Stimulated activated CD4-positive, alpha-beta T cell treated with anti-CD3 and anti-CD28 coated beads, TNF-alpha, amount 100 ng/mL, for 48 hours (primary cell): Measurements from ENCODE around the gene MDC1.
"Not testable (repeated sequence)": the region's sequence is repeated elsewhere in the genome, so short reads cannot be mapped to it uniquely, and the experiment has no call there.

Experiments
- DNase-seq, 3 donors: peaks; one replicate each; pipeline ENCODE4 v3.0.0-alpha.2; 2020; ENCODE audit warnings: low read depth in 3 of 3

MDC1 gene

DNA sequence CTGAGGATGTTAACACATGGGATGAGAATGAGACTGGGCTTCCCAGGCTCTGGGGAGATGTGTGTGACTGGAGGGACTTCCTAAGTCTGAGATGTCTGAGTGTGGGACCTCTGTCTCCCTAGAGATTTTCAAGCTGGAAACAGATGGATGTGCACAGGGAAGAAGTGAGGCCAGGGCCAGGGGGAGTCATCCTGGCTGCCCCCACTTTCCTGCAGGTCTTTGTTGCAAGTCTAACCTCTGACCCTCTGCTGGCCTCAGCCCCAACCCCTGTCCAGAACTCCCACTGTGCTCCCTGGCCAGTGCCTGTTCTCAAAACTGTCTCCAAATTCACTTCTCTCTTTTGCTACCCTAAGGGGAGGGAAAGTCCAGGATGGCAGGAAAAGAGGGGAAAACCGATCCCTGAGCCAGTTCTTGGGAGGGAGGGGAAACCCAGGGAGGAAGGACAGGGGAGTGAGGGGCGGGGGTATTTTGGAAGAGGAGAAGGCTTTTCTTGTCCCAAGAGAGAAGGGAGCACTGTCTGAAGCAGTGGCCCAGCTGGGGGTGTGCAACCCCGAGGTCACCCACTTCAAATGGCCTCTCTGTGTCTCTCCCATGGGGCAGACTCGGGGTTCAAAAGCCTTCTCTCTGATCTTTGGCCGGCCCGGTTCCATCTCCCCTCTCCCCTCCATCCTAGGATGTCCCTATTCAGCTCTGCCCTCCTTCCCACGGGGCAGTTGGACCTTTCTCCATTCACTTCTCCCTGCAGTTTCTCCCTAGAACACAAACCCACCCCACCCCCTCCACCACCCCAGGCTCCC is 33.7 kb downstream of the MDC1 start:
- no peak for DNase-seq

DNA sequence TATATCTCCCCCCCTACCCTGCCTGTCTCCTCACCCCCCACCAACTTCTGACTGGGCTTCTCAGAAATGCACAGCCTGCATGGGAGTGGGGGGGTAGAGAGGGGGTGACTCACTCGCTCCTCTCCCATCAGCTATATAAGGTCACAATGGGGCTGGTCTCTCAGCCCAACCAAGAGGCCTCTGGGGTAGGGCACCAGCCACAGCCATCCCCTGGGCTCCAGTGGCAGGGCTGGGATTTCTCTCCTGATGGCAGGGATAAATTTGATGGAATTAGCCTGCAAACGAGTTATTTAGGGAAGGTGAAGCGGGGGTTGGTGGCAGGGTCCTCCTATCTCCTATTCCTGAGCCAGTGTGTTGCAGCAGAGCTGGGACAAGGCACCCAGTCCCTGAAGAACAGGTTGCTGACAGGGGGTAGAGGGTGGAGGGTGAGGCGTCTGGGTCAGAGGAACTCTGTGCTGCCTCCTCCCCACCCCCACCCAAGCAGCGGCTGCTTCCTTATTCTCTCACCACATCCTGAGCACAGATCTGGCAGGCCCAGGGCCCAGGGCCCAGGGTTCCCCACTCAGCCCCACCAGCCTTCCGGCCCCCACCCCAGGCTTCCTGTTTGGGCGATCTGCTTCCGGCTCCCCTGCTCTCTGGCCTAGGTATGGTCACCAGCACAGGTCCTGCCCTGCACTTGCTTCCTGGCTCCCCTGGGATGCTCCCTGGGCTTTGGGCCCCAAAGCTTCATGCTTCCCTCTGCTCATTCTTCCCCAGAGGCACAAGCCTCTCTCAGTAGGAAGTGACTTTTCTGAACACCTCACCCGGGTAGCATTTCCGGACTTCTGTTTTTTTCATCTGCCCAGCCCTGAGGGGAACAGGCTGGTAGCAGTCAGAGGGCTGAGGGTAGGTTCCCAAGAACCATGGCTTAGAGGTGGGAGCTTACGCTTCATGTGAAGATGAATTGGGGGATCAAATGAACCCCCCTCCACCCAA is 34.7 kb downstream of the MDC1 start:
- peak; percentile 63 to 82 (median 81) for DNase-seq

DNA sequence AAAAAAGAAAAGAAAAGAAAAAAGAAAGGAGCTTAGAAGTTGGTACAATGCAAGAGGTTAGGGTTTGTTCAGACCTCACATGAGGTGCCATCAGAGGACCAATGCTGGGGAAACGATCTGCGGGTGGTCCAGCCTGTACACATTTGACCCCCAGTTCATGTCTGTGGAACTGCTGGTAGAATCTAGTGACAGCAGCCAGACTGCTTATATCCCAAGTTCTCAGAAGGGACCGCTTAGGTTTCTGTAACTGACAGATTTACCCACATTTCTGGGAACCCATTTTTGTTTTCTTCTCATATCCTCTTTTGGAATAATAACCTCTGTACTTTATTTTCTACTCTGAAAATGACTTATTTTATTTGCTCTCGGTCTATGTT is 35.3 kb downstream of the MDC1 start:
- no peak for DNase-seq

DNA sequence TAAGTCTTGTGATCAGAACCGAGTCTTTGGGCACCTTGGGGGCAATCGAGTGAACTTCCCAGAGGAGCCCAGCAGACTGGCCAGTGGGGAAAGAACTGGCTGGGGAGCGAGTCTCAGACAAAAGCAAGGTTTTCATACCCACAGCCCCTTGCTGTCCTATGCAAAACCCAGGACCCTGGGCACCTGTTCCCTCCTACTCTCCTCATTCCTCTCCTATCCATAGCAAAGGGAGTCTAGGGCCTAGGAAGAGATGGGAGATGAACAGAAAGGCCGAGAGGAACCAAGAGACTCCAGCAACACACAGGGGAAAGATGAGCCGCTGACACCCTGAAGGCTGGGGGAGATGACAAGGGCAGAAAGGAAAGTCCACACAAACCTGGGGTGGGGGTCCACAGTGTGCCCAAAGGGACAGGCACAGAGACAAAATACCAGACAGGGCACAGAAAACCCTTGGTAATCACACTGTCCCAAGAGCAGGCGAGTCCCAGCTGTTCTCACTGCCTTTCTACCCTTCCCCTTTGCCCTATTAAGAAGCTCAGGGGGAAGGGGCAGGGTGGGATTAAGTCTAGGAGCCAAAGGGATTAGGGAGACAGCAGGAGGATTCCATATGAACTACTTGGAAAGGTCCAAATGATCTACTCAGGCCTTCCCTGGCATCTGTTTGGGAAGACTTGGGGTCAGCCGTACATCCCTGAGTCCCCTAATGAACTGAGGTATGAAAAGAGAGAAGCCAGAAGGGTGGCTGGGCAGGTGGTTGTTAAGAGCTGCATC is 37.1 kb downstream of the MDC1 start:
- DNase-seq = no peak

DNA sequence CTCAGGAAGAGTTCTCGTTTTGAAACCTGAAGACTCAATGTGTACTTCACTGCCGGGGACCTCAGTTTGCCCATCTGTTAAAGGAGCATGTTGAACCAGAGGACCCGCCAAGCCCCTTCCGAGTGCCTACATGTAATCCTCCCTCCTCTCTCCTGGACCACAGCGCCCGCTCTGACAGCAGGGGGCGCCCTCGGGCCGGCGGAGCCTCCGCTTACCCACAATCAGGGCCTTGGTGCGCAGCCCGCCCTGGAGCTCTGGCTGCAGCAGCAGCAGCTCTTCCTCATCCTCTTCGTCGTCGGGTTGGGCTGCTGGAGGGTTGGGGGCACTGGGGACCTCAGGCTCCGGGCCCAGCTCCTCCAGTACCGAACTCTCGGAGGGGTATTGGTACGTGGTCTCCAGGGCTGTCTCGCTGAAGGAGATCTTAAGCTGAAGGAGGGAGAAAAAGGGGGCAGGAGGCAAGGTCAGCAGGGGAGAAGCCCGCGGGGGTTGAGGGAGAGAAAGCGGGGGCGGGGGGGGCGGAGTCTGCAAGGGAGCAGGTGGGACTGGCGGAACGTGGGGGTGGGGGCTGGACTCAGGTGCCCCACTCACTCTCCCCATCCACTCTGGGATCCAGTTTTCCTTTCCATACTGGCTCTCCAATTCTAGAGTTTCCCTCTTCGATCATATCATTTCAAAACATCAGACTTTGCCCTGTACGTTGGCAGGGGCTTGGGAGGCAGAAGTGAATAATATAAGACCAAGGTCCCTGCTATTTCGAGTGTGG is 37.9 kb downstream of the MDC1 start:
- peak; percentile 82 to 86 (median 84) for DNase-seq

DNA sequence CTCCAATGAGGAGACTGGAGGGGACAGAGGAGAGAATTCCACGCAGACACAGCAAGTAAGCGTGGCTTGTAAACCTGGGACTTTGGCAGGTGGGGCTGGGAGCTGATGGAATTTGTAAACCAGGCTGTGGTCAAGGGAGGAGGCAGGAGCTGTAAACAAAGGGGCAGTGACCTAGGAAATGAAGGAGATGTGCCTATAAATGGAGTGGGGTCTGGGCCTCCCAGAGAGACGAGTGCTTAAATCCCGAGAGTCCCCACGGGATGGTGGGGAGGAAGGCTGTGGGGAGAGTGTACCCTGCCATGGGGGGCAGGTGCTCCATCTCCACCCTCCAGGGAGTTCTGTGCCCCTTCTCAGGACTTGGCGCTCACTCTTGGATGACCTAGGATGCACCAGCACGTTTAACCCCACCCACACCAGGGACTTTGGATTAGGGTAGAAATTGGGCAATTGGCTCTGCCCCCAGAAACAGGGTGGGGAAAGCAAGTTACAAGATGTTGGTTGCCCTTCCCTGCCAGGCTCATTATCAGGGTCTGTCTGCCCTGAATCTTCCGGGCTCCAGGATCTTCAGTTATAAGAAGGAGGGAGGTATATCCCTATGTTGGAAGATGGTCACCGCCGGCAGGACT is 40.3 kb downstream of the MDC1 start:
- DNase-seq = no peak

DNA sequence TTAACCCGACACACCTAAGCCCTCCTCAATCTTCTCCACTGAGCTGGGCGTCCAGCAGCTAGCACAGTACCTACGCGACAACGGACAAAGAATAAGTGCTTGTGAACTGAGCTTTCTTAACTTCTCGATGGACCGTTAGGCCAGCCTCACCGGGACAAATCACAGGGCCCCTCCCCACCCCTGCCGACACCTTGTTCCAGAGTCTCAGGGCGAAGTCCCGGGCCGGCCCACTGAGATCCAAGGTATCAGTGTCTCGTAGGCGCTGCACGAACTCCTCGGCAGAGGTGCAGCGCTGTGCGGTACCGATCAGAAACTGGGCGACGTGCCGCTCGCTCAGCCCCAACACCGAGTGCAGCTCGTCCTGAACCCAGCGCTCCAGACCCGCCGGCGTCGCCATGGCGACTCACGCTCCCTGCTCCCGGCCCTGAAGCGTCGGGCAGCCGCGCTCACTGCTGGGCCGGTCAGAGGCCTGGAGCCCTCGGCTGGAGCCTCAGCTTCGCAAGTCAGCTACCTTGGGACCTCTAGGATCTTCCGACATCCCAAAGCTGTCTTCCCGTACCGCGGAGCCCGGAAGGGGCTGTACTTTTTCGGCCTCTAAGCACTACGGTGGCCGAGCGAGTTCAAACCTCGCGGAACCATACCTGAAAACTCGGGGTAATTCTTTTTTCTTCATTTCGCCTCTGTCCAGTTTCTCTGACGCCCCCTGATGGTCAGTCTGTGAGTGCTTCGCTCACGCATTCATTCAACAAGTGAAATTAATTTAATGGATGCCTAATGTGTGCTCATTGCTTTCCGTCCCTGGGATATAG is 44.4 kb downstream of the MDC1 start, which contains the start of gene DHX16:
DHX16 (minus strand) TSS at position 562 of the 809 bp plus-strand sequence; CDS start at position 397, 165 bp downstream.
- DNase-seq = peak; percentile 79 to 93 (median 87)

DNA sequence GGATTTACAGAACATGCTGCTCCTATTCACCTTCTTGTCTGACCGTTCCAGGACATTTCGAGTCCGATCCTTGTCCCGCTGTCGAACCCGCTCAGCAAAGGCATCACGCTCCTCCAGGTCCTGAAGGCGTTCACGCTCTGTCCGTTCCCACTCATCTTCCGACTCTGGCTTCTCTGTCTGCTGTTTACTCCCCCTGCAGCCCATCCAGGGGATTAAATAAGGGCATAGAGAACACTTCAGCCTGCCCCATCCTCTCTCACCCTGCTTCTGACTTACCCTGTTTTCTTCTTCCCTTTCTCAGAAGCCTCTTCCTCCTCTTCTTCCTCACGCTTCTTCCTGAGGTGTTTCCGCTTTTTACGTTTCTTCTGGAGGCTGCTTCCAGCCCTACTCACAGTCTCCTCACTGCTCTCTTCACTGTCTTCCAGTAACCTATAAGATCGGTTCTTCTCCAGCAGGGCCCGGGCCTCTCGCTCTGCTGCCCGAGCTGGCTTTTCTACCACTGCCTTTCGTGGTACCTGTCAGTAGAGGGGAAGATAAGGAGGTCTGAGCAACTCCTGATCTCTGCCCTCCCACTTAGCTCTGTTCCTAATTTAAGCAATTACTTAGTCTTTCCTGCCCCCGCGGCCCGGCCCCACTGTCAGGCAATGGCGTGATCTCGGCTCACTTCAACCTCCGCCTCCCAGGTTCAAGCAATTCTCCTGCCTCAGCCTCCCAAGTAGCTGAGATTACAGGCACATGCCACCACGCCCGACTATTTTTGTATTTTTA is 46.1 kb downstream of the MDC1 start:
- no peak for DNase-seq

DNA sequence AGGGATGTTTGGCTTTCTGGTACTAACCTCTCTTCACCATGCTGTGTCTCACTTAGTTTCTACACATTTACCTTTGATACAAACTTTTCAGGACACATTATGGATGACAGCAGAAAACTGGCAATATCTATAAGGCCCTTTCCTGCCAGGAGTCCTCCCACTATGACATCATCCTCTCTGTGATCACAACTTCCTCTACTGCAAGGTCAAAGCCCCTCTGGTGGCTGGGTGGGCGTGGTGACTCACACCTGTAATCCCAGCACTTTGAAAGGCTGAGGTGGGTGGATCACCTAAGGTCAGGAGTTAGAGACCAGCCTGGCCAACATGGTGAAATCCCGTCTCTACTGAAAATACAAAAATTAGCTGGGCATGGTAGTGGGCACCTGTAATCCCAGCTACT is 50.8 kb downstream of the MDC1 start:
- peak in 1 of 3 donors; percentile 43 for DNase-seq

DNA sequence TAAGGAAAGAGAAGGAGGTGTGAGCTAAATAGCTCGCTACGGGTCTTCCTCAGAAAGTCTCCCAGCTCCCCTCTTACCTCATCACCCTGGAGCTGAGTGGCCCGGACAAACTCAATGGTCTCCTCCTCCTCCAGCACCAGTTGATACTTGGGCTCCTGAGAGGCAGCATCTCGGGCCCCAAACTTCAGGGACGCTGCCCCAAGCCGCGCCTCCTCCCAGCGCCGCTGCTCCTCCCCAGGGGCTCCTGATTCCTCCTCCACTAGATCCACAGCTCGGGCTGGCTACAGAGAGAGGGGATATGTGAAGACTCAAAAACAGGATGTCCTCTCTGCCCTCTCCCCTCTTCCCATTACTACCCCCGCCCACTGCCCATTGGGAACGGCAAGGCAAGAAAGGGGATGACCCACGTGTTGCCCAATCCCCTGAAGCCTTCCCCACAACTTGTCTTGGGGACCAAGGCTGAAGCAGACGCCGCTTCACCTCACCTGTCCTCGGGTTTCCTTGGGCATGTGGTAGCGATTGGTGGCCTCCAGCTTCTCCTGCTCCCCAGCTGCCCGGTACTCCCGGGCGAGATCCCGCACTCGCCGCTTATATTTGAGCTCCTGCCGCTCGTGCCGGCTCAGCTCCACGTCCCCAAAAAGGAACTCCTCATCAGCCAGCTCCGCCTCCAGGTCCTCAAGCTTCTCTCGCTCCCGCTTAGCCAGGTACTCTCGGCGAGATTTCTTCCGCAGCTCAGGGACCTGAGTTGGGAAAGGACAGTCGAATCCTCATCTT is 51.9 kb downstream of the MDC1 start:
- no peak for DNase-seq

DNA sequence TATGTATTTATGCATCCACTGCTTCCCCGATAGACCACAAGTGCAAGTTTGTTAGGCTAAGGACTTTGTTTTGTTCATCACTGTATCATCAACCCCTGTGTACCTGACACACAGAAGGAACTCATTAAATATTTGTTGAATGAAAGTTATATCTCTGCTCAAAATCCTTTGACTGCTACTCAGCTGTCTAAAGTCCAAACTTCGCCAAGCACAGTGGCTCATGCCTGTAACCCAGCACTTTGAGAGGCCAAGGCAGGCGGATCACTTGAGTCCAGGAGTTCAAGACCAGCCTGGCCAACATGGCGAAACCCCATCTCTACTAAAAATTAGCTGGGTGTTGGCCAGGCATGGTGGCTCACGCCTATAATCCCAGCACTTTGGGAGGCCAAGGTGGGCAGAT is 59.2 kb downstream of the MDC1 start:
- not testable (repeated sequence) for DNase-seq

DNA sequence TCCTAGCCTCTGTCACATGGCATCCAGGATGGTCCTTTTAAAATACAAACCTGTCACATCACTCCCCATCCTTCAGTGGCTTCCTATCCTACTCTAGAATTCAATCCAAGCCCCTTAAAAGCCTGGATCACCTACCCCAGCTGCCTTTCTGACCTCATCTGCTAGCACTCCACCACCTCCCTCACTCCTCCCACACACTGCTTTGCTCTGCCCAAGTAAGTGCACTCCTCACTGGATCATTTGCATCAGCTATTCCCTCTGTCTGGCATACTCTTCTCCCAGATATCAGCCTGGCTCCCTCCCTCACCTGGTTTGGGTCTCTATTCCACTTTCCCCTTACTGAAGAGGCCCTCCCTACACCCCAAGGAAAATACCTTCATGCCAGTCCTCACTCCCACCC is 59.6 kb downstream of the MDC1 start:
- DNase-seq = no peak

DNA sequence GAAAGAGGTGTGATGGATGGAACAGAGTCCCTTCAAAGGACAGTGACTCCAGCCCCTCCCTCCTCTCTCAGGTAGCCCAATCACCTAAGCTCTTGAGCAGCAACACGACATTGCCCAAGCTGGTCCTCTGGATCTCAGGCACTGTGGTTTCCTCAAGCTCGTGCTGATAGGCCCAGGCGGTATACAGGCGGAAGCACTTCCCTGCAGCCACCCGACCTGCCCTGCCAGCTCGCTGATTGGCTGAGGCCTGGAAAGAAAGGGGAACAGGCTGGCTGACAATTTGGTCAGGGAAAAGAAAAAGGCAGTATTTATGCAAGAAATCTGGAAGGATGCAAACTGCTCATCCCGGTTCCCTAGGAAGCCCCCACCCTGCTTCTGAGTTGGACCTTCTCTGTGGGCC is 60.6 kb downstream of the MDC1 start:
- DNase-seq = no peak

DNA sequence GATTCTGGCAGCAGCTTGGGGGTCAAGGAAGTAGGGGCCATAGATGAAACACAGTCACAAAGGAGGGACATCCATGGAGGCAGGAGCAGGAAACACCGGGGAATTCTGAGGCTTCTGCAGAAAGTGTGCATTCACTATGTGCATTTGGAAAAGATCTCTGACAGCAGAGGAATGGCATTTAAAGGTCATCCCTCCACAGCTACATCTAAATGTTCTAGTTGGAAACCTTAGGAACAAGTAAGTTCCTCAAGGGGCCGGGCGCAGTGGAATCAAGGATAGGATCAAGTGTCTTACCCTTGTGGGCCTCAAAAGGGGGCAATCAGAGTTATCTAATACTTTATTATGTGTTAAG is 61.4 kb downstream of the MDC1 start:
- DNase-seq = no peak

DNA sequence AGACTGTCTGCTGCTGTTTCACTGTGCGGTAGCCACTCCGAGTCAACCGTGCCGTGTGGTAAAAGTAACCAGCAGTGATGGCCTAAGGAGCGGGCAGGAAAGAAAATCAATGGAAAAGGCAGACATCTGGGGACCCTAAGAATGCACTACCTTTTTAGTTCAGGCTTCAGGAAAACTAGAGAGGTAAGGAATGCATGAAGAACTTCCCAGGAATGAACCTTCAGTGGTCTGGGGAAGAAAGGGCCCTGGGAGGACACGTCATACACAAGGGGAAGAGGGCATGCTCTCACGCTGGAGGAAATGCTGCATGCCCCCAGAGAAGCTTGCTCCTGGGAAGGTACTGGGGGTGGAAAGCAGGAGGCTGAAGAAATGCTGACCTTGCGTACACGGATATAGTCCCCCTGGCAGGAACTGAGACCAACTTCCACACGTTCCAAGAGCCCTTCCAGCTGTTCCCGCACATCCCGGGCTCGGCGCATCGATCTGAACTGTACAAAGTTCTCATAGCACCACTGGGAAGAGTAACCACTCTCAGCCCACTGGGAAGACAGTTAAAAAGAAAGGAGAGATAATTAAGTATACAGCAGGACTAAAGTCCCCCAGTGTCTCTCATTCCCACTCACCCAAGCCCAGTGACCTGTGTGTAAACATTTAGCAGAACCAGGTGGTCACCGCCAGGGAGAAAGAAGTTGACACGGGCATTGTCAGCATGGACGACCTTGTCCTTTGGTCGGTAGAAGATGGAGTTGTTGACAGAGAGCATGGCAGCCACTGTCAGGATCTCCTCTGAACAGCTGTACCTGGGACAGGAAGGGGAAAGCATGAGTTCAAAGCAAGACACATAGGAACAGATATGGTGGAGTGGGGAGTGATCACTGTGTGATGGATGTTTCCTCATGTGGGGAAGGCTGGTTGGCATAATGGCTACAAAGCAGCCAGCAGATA is 62.0 kb downstream of the MDC1 start:
- DNase-seq = no peak

DNA sequence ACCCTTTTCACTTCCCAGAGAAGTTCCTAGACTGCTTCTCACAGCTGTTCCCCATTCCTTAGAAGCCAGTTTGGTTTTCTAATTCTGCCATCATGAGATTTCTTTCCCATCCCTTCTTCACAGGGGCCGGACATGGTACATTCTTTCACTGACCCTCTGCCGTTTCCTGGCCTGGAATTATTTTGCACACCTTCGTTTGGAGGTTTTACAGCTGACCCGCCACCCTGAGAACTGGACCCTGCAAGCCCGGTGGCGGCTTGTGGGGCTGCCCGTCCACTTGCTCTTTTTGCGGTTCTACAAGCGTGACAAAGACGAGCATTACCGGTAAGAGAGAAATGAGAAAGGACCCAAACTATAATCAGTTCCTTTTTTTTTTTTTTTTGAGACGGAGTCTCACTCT is 65.9 kb downstream of the MDC1 start:
- no peak for DNase-seq
